Adipose tissue (tissue), 3 donors: ENCODE data around the gene KCNJ4. TPM values are rescaled to one million over a fixed set of nuclear protein-coding genes. Genes with fewer than 3 reads are reported as not detected.

ENCODE experiments used
- H3K27ac ChIP-seq: one replicate; pipeline ENCODE4 v1.5.1; 2013; ENCODE audit warnings: low read depth, low read length
- WGBS, 3 donors: extraction: QIAGEN DNeasy Blood & Tissue Kit; methylation state at CpG; one replicate each; pipeline ENCODE4 v1.1.7; 2013; 5-methylcytosine and 5-hydroxymethylcytosine counted together
- polyA plus RNA-seq, 3 donors: library from polyadenylated mRNA; stranded (reverse); fragments of 200-250 nt; gene quantifications; one replicate each; pipeline ENCODE4 v1.2.3, GENCODE V29; 2013
- donor health status: healthy with polysubstance abuse.
- donor health status: Bipolar disorder and iron deficiency.
- donor health status: healthy.

The KCNJ4 gene
- polyA plus RNA-seq, 3 donors, result not detected

GRCh38 chr22:38442967-38443627, 11.9 kb downstream of the KCNJ4 start:
- WGBS, 3 donors, result 65 to 69% (median 67%) methylated on average over 13 of the region's 13 CpGs
- no peak overlapping the region for H3K27ac ChIP-seq

- H3K27ac ChIP-seq, result no peak overlapping the region
- WGBS, 3 donors, result 70 to 77% (median 70%) methylated on average over 16 of the region's 16 CpGs
Observed at GRCh38 chr22:38441620-38442287, 13.2 kb downstream of the KCNJ4 start.

GRCh38 chr22:38440747-38441350, 14.2 kb downstream of the KCNJ4 start:
- WGBS, 3 donors, result 78 to 84% (median 79%) methylated on average over 13 to 14 of the region's 14 CpGs
- H3K27ac ChIP-seq, result no peak overlapping the region

- WGBS, 3 donors, result 93 to 96% (median 93%) methylated on average over 9 of the region's 9 CpGs
- no peak overlapping the region for H3K27ac ChIP-seq
Observed at GRCh38 chr22:38437416-38437815, 17.6 kb downstream of the KCNJ4 start.

GRCh38 chr22:38436629-38437395, 18.2 kb downstream of the KCNJ4 start:
- no peak overlapping the region for H3K27ac ChIP-seq
- WGBS, 3 donors, result 88 to 90% (median 89%) methylated on average over 15 of the region's 15 CpGs

GRCh38 chr22:38435965-38436364, 19.0 kb downstream of the KCNJ4 start:
- H3K27ac ChIP-seq, result no peak overlapping the region

GRCh38 chr22:38435010-38435409, 20.0 kb downstream of the KCNJ4 start:
- 68 to 80% (median 80%) methylated on average over 4 of the region's 4 CpGs for WGBS, 3 donors
- no peak overlapping the region for H3K27ac ChIP-seq

More at GRCh38 chr22:38435965-38436364, 19.0 kb downstream of the KCNJ4 start:
- 59 to 65% (median 63%) methylated on average over 4 of the region's 4 CpGs for WGBS, 3 donors

- H3K27ac ChIP-seq, result no peak overlapping the region
- WGBS, 3 donors, result 76 to 83% (median 80%) methylated on average over 8 of the region's 8 CpGs
Observed at GRCh38 chr22:38433871-38434270, 21.1 kb downstream of the KCNJ4 start.

- 80 to 98% (median 91%) methylated on average over 1 of the region's 1 CpG for whole genome bisulfite sequencing, 3 donors
- no peak overlapping the region for H3K27ac ChIP-seq
Observed at GRCh38 chr22:38432264-38432663, 22.7 kb downstream of the KCNJ4 start.

- no peak overlapping the region for H3K27ac ChIP-seq
- 89 to 91% (median 90%) methylated on average over 12 of the region's 12 CpGs for WGBS, 3 donors
Observed at GRCh38 chr22:38431266-38432010, 23.6 kb downstream of the KCNJ4 start.

GRCh38 chr22:38429499-38430068, 25.4 kb downstream of the KCNJ4 start:
- WGBS, 3 donors, result 60 to 73% (median 61%) methylated on average over 16 of the region's 16 CpGs

GRCh38 chr22:38428714-38429113, 26.3 kb downstream of the KCNJ4 start:
- H3K27ac ChIP-seq, result no peak overlapping the region
- WGBS, 3 donors, result 70 to 86% (median 71%) methylated on average over 2 of the region's 2 CpGs

More at GRCh38 chr22:38429499-38430068, 25.4 kb downstream of the KCNJ4 start:
- no peak overlapping the region for H3K27ac ChIP-seq

GRCh38 chr22:38427940-38428339, 27.1 kb downstream of the KCNJ4 start:
- WGBS, 3 donors, result 93 to 98% (median 96%) methylated on average over 31 of the region's 31 CpGs

GRCh38 chr22:38427465-38427864, 27.5 kb downstream of the KCNJ4 start:
- no peak overlapping the region for H3K27ac ChIP-seq
- WGBS, 3 donors, result 96 to 98% (median 97%) methylated on average over 36 of the region's 36 CpGs

More at GRCh38 chr22:38427940-38428339, 27.1 kb downstream of the KCNJ4 start:
- H3K27ac ChIP-seq, result no peak overlapping the region

GRCh38 chr22:38426628-38427027, 28.4 kb downstream of the KCNJ4 start:
- 67 to 86% (median 83%) methylated on average over 15 to 17 of the region's 17 CpGs for WGBS, 3 donors
- no peak overlapping the region for H3K27ac ChIP-seq

- 86 to 89% (median 88%) methylated on average over 12 of the region's 12 CpGs for WGBS, 3 donors
- H3K27ac ChIP-seq, result no peak overlapping the region
Observed at GRCh38 chr22:38424525-38425080, 30.4 kb downstream of the KCNJ4 start.
